ENCODE measurements around the gene DNAH1. TPM values are rescaled to one million over a fixed set of nuclear protein-coding genes. Genes with fewer than 3 reads are reported as not detected.

Gene DNAH1
- total and polyA plus RNA-seq, 2 of the 4 experiments (the other 2 are of a cell fraction): 2.0 to 4.0 TPM

DNA sequence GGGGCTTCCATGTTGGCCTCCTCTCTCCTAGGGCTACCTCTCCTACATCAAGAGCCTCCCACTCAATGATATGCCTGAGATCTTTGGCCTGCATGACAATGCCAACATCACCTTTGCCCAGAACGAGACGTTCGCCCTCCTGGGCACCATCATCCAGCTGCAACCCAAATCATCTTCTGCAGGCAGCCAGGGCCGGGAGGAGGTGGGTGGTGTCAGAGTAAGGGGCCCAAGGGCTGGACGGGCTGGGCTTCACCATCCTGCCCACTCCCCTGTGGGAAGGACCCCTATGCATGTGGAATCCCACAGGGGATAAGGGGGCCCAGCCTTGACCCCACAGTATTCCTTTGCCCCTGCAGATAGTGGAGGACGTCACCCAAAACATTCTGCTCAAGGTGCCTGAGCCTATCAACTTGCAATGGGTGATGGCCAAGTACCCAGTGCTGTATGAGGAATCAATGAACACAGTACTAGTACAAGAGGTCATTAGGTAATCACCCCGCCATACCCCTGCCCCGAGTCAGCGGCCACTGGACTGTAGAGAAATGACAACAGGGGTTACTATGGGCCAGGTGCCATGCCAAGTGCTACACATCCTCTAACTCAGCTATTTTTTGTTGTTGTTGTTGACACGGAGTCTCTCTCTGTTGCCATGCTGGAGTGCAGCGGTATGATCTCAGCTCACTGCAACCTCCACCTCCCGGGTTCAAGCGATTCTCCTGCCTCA, 81.7 kb downstream of the DNAH1 start:
- intact Hi-C loops (cut with micrococcal nuclease): no loop called here
- ChIA-PET POLR2A (ENCODE audit: unreplicated experiment) (no interaction called here), CTCF (no interaction called here)
- no peak overlapping the region for H3K4me3 ChIP-seq (ENCODE audit: insufficient read depth, low read depth, low read length)
- no peaks in the 10 kb centered on the region for H3K4me1 ChIP-seq (ENCODE audit: control insufficient read depth, insufficient read depth, low read length)
- no peak overlapping the region for H3K4ac ChIP-seq (ENCODE audit: low read depth, low read length)
- no peak overlapping the region for H4K91ac ChIP-seq (ENCODE audit: insufficient read depth, low read depth, low read length)
- WGBS, 2 experiments (ENCODE audit: extremely low coverage in 2 of 2, insufficient read length in 1 of 2): 87% methylated on average over 3 of the region's 13 CpGs; no CpG with 5 or more reads in 1 of the 2 experiments
- H3K4me2 ChIP-seq (ENCODE audit: low read depth, low read length): no peak overlapping the region
- no peaks in the 10 kb centered on the region; the same call in 1 of the 2 replicates for H4K20me1 ChIP-seq (ENCODE audit: insufficient read depth, low read length)
- H2BK20ac ChIP-seq (ENCODE audit: low read depth, low read length): no peak overlapping the region
- H3K79me1 ChIP-seq (ENCODE audit: low read depth in 1 of 2, low read length in 2 of 2): no peaks in the 10 kb centered on the region; a peak in 1 of 4 replicates
- DNase-seq (no peak), ATAC-seq (ENCODE audit: low read depth) (no peak)
- peaks cover 20% of the 10 kb centered on the region; the same call in 1 of the 2 replicates for H3K36me3 ChIP-seq (ENCODE audit: control insufficient read depth, insufficient read depth, low read length)
- H2AK9ac ChIP-seq (replicated peaks; ENCODE audit: low read depth, low read length, poor library complexity): no peak overlapping the region
- no TSS peak for BruUV-seq (replicated peaks)
- H2AK5ac ChIP-seq (ENCODE audit: low read depth, low read length): no peak overlapping the region
- H3K56ac ChIP-seq (ENCODE audit: extremely low read depth, insufficient read depth, low read length): no peak overlapping the region
- H2AFZ ChIP-seq (replicated peaks; ENCODE audit: low read length, poor library complexity): no peak overlapping the region
- no peak overlapping the region for H2BK5ac ChIP-seq (ENCODE audit: low read depth, low read length, poor library complexity, severe bottlenecking)
- TF ChIP-seq POLR2A (IDR thresholded peaks at IDR 0.05; ENCODE audit: low read depth, low read length) (no peak), CHD1 (IDR thresholded peaks at IDR 0.05; ENCODE audit: low read depth, low read length) (no peak)
- TF ChIP-seq, protein P1, sequence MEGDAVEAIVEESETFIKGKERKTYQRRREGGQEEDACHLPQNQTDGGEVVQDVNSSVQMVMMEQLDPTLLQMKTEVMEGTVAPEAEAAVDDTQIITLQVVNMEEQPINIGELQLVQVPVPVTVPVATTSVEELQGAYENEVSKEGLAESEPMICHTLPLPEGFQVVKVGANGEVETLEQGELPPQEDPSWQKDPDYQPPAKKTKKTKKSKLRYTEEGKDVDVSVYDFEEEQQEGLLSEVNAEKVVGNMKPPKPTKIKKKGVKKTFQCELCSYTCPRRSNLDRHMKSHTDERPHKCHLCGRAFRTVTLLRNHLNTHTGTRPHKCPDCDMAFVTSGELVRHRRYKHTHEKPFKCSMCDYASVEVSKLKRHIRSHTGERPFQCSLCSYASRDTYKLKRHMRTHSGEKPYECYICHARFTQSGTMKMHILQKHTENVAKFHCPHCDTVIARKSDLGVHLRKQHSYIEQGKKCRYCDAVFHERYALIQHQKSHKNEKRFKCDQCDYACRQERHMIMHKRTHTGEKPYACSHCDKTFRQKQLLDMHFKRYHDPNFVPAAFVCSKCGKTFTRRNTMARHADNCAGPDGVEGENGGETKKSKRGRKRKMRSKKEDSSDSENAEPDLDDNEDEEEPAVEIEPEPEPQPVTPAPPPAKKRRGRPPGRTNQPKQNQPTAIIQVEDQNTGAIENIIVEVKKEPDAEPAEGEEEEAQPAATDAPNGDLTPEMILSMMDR (conservative IDR thresholded peaks at IDR 0.05; ENCODE audit: low read depth, low read length): no peak
- 0 out of 2 replicates have a peak, but pooled peaks cover 6% of the 10 kb centered on the region for H3K9me1 ChIP-seq (ENCODE audit: insufficient read depth, low read length)
- H3K9me3 ChIP-seq (ENCODE audit: control insufficient read depth, insufficient read depth, low read length): no peaks in the 10 kb centered on the region
- no peak overlapping the region for H4K5ac ChIP-seq (ENCODE audit: low read depth, low read length)
- H3K27me3 ChIP-seq (ENCODE audit: control insufficient read depth, insufficient read depth, low read length): no peaks in the 10 kb centered on the region; the same call in 1 of the 2 replicates
- H2BK15ac ChIP-seq (ENCODE audit: low read depth, low read length): no peak overlapping the region
- H3K14ac ChIP-seq (replicated peaks; ENCODE audit: low read depth, low read length): no peak overlapping the region
- H3K9ac ChIP-seq (ENCODE audit: low read depth, low read length): no peak overlapping the region
- H3K18ac ChIP-seq (ENCODE audit: low read depth, low read length): no peak overlapping the region
- in situ Hi-C loops (cut with MboI; ENCODE audit: low sequenced_read_pairs): no loop called here
- no peak overlapping the region for H3K23ac ChIP-seq (ENCODE audit: low read depth, low read length)
- H3K27ac ChIP-seq (ENCODE audit: insufficient read depth, low read length): no peak overlapping the region
- H4K8ac ChIP-seq (ENCODE audit: low read depth in 2 of 2, low read length in 2 of 2): no peak overlapping the region
- dilution Hi-C loops (cut with HindIII; ENCODE audit: low sequenced_read_pairs, unreplicated experiment): no loop called here
- no peak overlapping the region for H2BK120ac ChIP-seq (ENCODE audit: low read depth, low read length)
